ENCODE measurements around the gene FLII. TPM values are rescaled to one million over a fixed set of nuclear protein-coding genes. Genes with fewer than 3 reads are reported as not detected.

The FLII gene
- total and polyA plus RNA-seq, 2 of the 13 experiments (the other 11 are each of a cell fraction or from before 2014, with no cell fraction given), result 130 to 303 TPM

GRCh38 chr17:18260332-18261145 lies 2.0 kb upstream of the FLII start, which contains the start of gene MIEF2 (continued):
- TF ChIP-seq, protein P1, sequence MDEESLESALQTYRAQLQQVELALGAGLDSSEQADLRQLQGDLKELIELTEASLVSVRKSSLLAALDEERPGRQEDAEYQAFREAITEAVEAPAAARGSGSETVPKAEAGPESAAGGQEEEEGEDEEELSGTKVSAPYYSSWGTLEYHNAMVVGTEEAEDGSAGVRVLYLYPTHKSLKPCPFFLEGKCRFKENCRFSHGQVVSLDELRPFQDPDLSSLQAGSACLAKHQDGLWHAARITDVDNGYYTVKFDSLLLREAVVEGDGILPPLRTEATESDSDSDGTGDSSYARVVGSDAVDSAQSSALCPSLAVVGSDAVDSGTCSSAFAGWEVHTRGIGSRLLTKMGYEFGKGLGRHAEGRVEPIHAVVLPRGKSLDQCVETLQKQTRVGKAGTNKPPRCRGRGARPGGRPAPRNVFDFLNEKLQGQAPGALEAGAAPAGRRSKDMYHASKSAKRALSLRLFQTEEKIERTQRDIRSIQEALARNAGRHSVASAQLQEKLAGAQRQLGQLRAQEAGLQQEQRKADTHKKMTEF (CRISPR knock-in tag; IDR thresholded peaks at IDR 0.05), result peak; percentile 58
- TF ChIP-seq ZNF441 (CRISPR knock-in tag; IDR thresholded peaks at IDR 0.05; ENCODE audit: borderline replicate concordance) (0 out of 2 replicates have a peak, but pooled peaks have one; percentile 38), RBAK (CRISPR knock-in tag; IDR thresholded peaks at IDR 0.05) (no peak), ZNF879 (CRISPR knock-in tag; IDR thresholded peaks at IDR 0.05) (no peak), RFX3 (CRISPR knock-in tag; IDR thresholded peaks at IDR 0.05) (no peak), KDM4B (CRISPR knock-in tag; IDR thresholded peaks at IDR 0.05) (0 out of 2 replicates have a peak, but pooled peaks have one; percentile 13), KLF15 (CRISPR knock-in tag; IDR thresholded peaks at IDR 0.05; ENCODE audit: borderline replicate concordance) (0 out of 2 replicates have a peak, but pooled peaks have one; percentile 9), ZNF335 (CRISPR knock-in tag; IDR thresholded peaks at IDR 0.05) (peak; percentile 89), ELF1 (CRISPR knock-in tag; IDR thresholded peaks at IDR 0.05) (peak; percentile 56), HNRNPH1 (optimal IDR thresholded peaks at IDR 0.05; ENCODE audit: low read depth, low read length) (no peak), MLLT10 (CRISPR knock-in tag; IDR thresholded peaks at IDR 0.05) (no peak), SRSF1 (optimal IDR thresholded peaks at IDR 0.05; ENCODE audit: low read depth, low read length) (peak; percentile 32), ZNF234 (CRISPR knock-in tag; conservative IDR thresholded peaks at IDR 0.05) (peak; percentile 81; the same call in 1 of the 2 replicates), RARG (CRISPR knock-in tag; IDR thresholded peaks at IDR 0.05; ENCODE audit: low read depth) (no peak), MXI1 (IDR thresholded peaks at IDR 0.05; ENCODE audit: borderline replicate concordance, low read depth, low read length) (peak; percentile 59; the same call in 2 of the 3 replicates), ZNF839 (CRISPR knock-in tag; IDR thresholded peaks at IDR 0.05; ENCODE audit: borderline replicate concordance) (no peak; the same call in 1 of the 2 replicates), ZNF557 (CRISPR knock-in tag; IDR thresholded peaks at IDR 0.05) (no peak), SMAD1 (CRISPR knock-in tag; IDR thresholded peaks at IDR 0.05; ENCODE audit: borderline replicate concordance, low read depth) (peak; percentile 86), SIN3A (IDR thresholded peaks at IDR 0.05; ENCODE audit: borderline replicate concordance, low read depth, low read length) (peak; percentile 46; the same call in 1 of the 2 replicates)
- TF ChIP-seq, protein P2, sequence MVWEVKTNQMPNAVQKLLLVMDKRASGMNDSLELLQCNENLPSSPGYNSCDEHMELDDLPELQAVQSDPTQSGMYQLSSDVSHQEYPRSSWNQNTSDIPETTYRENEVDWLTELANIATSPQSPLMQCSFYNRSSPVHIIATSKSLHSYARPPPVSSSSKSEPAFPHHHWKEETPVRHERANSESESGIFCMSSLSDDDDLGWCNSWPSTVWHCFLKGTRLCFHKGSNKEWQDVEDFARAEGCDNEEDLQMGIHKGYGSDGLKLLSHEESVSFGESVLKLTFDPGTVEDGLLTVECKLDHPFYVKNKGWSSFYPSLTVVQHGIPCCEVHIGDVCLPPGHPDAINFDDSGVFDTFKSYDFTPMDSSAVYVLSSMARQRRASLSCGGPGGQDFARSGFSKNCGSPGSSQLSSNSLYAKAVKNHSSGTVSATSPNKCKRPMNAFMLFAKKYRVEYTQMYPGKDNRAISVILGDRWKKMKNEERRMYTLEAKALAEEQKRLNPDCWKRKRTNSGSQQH (CRISPR knock-in tag; IDR thresholded peaks at IDR 0.05; ENCODE audit: low read depth), result 0 out of 2 replicates have a peak, but pooled peaks have one; percentile 34
- TF ChIP-seq, protein P3, sequence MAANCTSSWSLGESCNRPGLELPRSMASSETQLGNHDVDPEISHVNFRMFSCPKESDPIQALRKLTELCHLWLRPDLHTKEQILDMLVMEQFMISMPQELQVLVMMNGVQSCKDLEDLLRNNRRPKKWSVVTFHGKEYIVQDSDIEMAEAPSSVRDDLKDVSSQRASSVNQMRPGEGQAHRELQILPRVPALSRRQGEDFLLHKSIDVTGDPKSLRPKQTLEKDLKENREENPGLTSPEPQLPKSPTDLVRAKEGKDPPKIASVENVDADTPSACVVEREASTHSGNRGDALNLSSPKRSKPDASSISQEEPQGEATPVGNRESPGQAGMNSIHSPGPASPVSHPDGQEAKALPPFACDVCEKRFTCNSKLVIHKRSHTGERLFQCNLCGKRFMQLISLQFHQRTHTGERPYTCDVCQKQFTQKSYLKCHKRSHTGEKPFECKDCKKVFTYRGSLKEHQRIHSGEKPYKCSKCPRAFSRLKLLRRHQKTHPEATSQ (CRISPR knock-in tag; IDR thresholded peaks at IDR 0.05; ENCODE audit: borderline replicate concordance), result no peak
- TF ChIP-seq, protein P4, sequence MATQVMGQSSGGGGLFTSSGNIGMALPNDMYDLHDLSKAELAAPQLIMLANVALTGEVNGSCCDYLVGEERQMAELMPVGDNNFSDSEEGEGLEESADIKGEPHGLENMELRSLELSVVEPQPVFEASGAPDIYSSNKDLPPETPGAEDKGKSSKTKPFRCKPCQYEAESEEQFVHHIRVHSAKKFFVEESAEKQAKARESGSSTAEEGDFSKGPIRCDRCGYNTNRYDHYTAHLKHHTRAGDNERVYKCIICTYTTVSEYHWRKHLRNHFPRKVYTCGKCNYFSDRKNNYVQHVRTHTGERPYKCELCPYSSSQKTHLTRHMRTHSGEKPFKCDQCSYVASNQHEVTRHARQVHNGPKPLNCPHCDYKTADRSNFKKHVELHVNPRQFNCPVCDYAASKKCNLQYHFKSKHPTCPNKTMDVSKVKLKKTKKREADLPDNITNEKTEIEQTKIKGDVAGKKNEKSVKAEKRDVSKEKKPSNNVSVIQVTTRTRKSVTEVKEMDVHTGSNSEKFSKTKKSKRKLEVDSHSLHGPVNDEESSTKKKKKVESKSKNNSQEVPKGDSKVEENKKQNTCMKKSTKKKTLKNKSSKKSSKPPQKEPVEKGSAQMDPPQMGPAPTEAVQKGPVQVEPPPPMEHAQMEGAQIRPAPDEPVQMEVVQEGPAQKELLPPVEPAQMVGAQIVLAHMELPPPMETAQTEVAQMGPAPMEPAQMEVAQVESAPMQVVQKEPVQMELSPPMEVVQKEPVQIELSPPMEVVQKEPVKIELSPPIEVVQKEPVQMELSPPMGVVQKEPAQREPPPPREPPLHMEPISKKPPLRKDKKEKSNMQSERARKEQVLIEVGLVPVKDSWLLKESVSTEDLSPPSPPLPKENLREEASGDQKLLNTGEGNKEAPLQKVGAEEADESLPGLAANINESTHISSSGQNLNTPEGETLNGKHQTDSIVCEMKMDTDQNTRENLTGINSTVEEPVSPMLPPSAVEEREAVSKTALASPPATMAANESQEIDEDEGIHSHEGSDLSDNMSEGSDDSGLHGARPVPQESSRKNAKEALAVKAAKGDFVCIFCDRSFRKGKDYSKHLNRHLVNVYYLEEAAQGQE (IDR thresholded peaks at IDR 0.05; ENCODE audit: borderline replicate concordance in 1 of 2, low read depth in 1 of 2, low read length in 2 of 2), result no peak

All from HepG2 (cell line).